Mucosa of rectum (tissue), 2 donors: ENCODE data around the gene BLOC1S4.
A peak's percentile ranks its signal among the peaks of the same experiment; 100 is the strongest.

Source experiments
- H3K27ac ChIP-seq, 2 donors: one replicate each; pipeline ENCODE4 v1.7.0; 2013; ENCODE audit warnings: inconsistent platforms in 2 of 2, low read depth in 2 of 2, low read length in 2 of 2
- H3K27me3 ChIP-seq, 2 donors: one replicate each; pipeline ENCODE4 v1.7.0; 2013; ENCODE audit warnings: low read length in 2 of 2; ENCODE audit not compliant: control insufficient read depth in 2 of 2, insufficient read depth in 2 of 2
- H3K36me3 ChIP-seq, 2 donors: one replicate each; pipeline ENCODE4 v1.7.0; 2013; ENCODE audit warnings: low read length in 2 of 2; ENCODE audit not compliant: control insufficient read depth in 2 of 2, insufficient read depth in 2 of 2
- H3K4me1 ChIP-seq, 2 donors: one replicate each; pipeline ENCODE4 v1.7.0; 2013; ENCODE audit warnings: low read length in 2 of 2, mild to moderate bottlenecking in 1 of 2; ENCODE audit not compliant: control insufficient read depth in 2 of 2, insufficient read depth in 2 of 2
- H3K4me3 ChIP-seq, 2 donors: one replicate each; pipeline ENCODE4 v1.7.0; 2013; ENCODE audit warnings: low read length in 2 of 2
- H3K9ac ChIP-seq, 2 donors: one replicate each; pipeline ENCODE4 v1.7.0; 2013; ENCODE audit warnings: low read length in 2 of 2, low read depth in 1 of 2, mild to moderate bottlenecking in 1 of 2
- H3K9me3 ChIP-seq, 2 donors: one replicate each; pipeline ENCODE4 v1.7.0; 2013; ENCODE audit warnings: low read length in 2 of 2; ENCODE audit not compliant: control insufficient read depth in 2 of 2
- donor health status: healthy.
- donor health status: Normal muscosa, but diverticular disease.

Gene BLOC1S4

DNA sequence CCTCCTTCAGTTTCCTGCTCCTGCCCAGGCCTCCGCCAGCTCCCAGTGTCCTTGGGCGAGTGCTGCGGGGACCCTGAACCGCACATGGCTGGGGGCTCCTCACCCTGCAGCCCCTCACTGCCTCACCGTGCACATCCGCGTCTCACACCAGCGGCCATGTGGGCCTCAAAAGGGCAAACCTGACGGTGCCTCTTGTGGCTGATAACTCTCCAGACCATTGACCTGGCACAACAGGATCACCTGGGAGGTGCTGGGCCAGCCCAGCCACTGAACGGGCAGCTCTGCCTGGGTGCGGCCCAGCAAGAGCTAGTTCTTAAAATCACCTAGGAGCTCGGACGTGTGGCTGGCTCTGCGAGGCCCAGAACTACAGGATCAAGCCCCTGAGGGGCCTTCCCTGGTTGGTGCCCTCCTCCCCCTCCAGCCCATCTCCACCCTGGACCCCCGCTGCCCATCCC, 26.4 kb upstream of the BLOC1S4 start:
- Histone ChIP-seq H3K4me1 (peaks cover 16 to 38% of the 10 kb centered on the region in 2 donors), H3K27ac (peak overlapping the region; percentile 74 to 83), H3K27me3 (no peaks in the 10 kb centered on the region), H3K4me3 (peak overlapping the region; percentile 37 to 45), H3K36me3 (no peaks in the 10 kb centered on the region), H3K9ac (peak overlapping the region; percentile 52), H3K9me3 (no peaks in the 10 kb centered on the region)

DNA sequence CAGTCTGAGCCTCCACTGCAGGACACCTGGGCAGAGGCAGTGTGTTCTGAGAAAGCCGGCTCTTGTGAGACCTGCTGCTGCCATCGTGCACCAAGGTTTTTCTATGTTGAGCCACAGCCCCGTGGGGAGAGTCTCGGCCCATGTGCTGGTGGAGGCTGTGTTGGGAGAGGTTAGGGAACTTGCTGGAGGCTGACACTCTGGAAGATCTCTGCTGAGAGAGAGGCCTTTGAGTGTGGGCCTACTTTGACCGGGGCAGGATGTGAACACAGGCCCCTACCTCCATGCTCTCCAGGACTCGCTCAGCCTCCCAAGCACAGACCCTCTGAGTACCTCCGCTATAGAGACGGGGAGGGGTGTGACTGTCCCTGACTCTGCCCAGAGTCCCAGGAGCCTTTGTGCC, 23.6 kb upstream of the BLOC1S4 start:
- Histone ChIP-seq H3K9me3 (no peaks in the 10 kb centered on the region), H3K4me1 (peaks cover 19 to 52% of the 10 kb centered on the region in 2 donors), H3K27me3 (no peaks in the 10 kb centered on the region), H3K9ac (no peak overlapping the region), H3K36me3 (no peaks in the 10 kb centered on the region), H3K4me3 (no peak overlapping the region), H3K27ac (no peak overlapping the region)

DNA sequence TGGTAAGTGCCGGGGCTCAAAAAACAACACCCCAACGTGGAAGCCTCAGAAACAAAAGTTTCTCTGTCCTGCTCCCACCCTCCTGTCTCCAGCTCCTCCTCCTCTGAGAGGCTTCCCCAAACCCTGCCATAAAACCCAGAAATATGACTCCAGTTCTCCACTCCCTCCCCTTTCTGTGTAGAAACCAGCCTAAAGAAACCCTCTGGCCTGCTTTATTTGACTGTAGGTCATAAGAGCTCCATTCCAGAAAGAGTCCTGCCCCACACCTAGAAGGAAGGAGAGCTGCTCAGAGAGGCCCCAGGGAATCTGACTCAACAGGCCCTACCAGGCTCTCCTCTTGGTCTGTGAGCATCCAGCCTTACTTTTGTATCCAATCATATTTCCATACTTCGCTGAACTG, 23.2 kb upstream of the BLOC1S4 start:
- Histone ChIP-seq H3K27ac (peak overlapping the region in 1 of 2 donors; percentile 84), H3K9ac (peak overlapping the region in 1 of 2 donors; percentile 14), H3K4me1 (peaks cover 19 to 52% of the 10 kb centered on the region in 2 donors), H3K27me3 (no peaks in the 10 kb centered on the region), H3K9me3 (no peaks in the 10 kb centered on the region), H3K4me3 (no peak overlapping the region), H3K36me3 (no peaks in the 10 kb centered on the region)

DNA sequence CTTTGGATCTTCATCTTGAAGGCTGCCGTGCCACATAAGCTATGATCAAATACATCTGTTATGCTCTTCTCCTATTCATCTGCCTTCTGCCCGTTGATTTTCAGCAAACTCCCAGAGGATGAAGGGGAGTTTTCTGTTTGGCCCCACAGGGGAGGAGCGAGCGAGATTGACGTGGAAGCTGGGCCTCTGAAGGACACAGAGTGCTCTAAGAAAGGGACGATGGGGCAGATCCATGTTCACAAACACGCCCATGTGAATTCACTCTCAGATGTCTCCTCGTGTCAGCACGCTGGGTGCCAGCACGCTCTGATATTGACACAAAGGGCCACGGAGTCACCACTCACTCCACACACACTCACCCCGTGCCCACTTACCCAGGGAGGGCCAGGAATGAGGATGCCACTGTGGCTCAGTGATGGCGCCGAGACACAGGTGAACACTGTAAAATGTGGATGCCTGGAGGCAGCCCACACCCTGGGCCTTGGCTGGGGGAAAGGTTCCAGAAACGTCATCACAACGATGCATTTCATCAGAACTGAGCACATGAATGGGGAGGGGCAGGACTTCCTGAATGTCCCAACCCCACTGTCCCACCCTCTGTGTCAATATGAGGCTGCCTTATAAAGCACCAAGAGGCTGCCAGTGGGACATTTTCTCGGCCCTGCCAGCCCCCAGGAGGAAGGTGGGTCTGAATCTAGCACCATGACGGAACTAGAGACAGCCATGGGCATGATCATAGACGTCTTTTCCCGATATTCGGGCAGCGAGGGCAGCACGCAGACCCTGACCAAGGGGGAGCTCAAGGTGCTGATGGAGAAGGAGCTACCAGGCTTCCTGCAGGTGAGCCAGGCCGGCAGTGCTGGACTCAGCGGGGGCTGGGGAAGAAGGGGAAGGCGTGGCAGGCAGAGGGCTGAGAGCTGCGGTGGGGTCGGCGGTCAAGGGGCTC, 22.5 kb upstream of the BLOC1S4 start, which contains the start of gene S100P:
Gene S100P, plus strand, starts transcription at position 648 of the 946 bp plus-strand sequence. Its CDS starts 55 bp downstream, at position 703.
- Histone ChIP-seq H3K9me3 (no peaks in the 10 kb centered on the region), H3K27ac (peak within 1 kb of the TSS; percentile 58 to 84), H3K4me1 (peaks cover 19 to 47% of the 10 kb centered on the region in 2 donors), H3K27me3 (no peaks in the 10 kb centered on the region), H3K9ac (peak within 1 kb of the TSS; percentile 14 to 70), H3K36me3 (no peaks in the 10 kb centered on the region), H3K4me3 (peak within 1 kb of the TSS in 1 of 2 donors; percentile 51)

DNA sequence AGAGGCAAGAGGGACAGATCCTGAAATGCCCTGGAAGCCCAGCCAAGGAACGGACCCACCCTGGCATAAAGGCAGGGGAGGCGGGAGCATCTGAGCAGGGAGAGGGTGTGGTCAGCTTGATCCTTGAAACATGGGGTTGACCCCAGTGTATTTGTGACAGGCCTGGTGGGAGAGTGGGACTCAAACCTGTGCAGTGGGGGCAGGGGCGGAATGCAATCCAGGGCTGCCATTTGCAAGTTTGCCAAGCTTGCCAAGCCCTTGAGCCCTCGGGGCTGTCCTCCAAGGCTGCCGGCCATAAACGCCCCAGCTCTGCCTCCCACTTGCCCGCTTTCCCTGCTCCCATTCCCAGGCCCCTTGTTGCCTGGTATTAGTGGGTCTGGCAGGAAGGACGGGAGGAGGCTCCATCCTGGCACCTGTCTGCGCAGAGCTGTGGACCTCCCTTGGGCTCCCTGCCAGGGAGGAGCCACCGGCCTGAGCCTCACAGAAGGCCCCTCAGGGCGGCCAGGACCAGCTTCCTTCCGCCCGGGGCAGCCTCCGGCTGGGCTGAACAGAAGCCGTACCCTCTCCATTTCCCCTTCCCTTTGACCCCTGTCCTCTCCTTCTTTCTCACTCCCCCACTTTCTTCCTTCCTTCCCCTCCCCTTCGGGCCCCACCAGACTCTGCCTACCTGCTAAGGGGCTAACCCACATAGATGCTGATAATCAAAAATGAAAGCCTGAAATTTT, 21.6 kb upstream of the BLOC1S4 start:
- H3K27ac ChIP-seq: peak overlapping the region; percentile 58 to 84
- no peaks in the 10 kb centered on the region for H3K9me3 ChIP-seq
- H3K4me1 ChIP-seq: peaks cover 16 to 39% of the 10 kb centered on the region in 2 donors
- H3K4me3 ChIP-seq: peak overlapping the region in 1 of 2 donors; percentile 51
- peak overlapping the region in 1 of 2 donors; percentile 70 for H3K9ac ChIP-seq
- H3K27me3 ChIP-seq: no peaks in the 10 kb centered on the region
- no peaks in the 10 kb centered on the region for H3K36me3 ChIP-seq

DNA sequence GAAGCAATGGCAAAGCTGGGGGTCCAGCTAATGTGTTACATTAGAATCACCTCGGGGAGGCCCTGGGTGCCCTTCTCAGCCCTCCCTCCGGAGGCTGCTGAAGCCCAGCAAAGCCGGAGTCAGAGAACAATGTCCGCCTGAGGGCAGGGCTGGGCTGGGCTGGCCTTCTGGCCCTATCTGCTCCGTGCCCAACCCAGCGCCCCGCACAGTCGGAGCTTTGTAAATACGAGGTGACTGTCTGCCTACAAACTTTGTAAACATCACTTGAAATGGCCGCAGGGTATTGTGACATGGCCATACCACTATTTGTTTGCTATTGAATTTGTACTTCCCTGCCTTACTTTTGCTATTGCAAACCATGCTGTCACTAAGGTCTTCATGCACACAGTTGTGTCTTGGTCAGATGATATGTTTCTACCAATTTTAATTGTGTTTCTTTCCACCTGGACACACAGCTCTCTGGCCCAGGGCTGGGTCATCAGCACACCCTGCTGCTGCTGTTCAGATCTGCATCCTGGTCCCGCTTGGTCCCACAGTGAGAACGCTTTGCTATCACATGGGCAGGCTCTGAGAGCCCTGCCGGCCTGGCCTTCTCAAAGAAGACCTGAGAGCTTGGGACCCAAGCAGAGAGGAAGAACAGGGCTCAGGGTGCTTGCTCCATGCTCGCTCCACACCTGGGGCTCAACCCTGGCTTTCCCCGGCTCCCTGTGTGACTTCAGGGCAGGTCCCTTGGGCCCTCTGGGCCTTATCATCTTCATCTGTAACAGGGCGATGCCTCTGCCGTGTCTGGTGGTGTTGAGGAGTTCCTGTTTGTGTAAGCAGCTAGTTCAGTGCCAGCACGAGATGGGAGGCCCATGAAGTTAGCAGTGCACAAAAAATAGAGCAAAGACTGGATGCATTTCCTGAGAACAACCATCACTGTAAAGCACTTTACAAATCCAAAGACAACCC, 20.0 kb upstream of the BLOC1S4 start:
- peaks cover 9 to 29% of the 10 kb centered on the region in 2 donors for H3K4me1 ChIP-seq
- H3K9me3 ChIP-seq: no peaks in the 10 kb centered on the region
- H3K4me3 ChIP-seq: peak overlapping the region in 1 of 2 donors; percentile 46
- no peaks in the 10 kb centered on the region for H3K27me3 ChIP-seq
- H3K36me3 ChIP-seq: peaks cover 0 to 4% of the 10 kb centered on the region in 2 donors
- peak overlapping the region; percentile 57 to 79 for H3K27ac ChIP-seq
- peak overlapping the region in 1 of 2 donors; percentile 36 for H3K9ac ChIP-seq

DNA sequence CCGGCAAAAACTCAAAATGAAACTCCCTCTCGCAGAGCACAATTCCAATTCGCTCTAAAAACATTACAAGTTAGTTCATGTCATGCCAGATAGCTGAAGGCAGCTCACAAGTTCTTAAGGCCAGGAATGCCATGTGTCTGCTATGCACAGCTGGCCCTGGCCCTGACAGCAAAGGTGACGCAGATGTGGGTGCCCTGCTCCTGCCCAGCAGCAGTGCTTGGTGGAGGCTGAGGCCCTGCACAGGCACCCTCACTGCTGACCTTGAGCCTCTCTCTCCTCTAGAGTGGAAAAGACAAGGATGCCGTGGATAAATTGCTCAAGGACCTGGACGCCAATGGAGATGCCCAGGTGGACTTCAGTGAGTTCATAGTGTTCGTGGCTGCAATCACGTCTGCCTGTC, 19.4 kb upstream of the BLOC1S4 start:
- Histone ChIP-seq H3K27me3 (no peaks in the 10 kb centered on the region), H3K9ac (no peak overlapping the region), H3K27ac (peak overlapping the region; percentile 39 to 79), H3K9me3 (no peaks in the 10 kb centered on the region), H3K4me3 (no peak overlapping the region), H3K36me3 (peaks cover 0 to 4% of the 10 kb centered on the region in 2 donors), H3K4me1 (peaks cover 9 to 29% of the 10 kb centered on the region in 2 donors)

DNA sequence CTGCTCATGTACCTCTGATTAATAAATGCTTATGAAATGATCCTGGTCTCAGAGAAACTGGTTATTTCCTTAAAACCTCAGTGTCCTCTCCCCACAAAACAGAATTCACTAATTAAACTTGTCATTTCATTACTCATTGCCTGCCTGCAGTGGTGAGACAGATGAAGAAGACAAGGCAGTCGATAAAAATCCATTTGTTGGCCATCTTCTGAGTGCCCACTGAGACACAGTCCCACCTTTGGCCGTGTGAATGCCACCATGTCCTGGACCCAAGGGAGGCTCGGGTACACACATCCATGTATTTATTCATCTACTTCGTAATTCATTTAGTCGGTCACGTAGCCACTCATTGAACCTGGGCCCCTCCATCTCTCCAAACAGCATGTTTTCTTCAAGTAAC, 18.8 kb upstream of the BLOC1S4 start:
- Histone ChIP-seq H3K27ac (peak overlapping the region in 1 of 2 donors; percentile 39), H3K27me3 (no peaks in the 10 kb centered on the region), H3K4me3 (no peak overlapping the region), H3K4me1 (peaks cover 9 to 29% of the 10 kb centered on the region in 2 donors), H3K9me3 (no peaks in the 10 kb centered on the region), H3K9ac (no peak overlapping the region), H3K36me3 (peaks cover 0 to 4% of the 10 kb centered on the region in 2 donors)

DNA sequence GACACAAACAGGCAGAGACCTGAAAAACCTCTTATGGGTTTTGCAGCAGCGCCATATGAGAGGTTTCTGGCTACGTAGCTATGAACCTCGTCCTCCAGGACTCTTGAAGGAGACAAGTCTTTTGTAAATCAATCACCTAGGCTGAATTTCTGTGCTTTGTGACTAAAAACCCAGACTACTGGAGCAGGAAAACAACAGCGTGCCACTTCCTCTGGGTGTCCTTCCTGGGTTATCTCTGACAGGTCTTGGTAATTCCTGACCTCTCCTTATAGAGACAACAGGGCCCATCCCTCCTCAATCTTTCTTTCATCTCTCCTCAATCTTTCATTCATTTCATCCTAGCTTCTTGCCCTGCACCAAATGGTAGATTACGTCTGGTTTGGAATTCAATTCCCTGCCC, 16.6 kb upstream of the BLOC1S4 start:
- H3K27me3 ChIP-seq: no peaks in the 10 kb centered on the region
- peaks cover 7 to 13% of the 10 kb centered on the region in 2 donors for H3K36me3 ChIP-seq
- H3K27ac ChIP-seq: no peak overlapping the region
- H3K4me3 ChIP-seq: no peak overlapping the region
- H3K4me1 ChIP-seq: peaks cover 4 to 14% of the 10 kb centered on the region in 2 donors
- H3K9me3 ChIP-seq: no peaks in the 10 kb centered on the region
- no peak overlapping the region for H3K9ac ChIP-seq
